GM10266 (cell line): Measurements from ENCODE around the gene SDK1.
"Not testable (repeated sequence)": the region's sequence is repeated elsewhere in the genome, so short reads cannot be mapped to it uniquely, and the experiment has no call there.

Source experiments
- DNase-seq: peaks from one replicate; pipeline ENCODE4 v3.0.0; 2012; ENCODE audit errors: extremely low spot score
- CTCF ChIP-seq: IDR thresholded peaks from 2 replicates; pipeline ENCODE4 v1.5.1; 2012; ENCODE audit warnings: mild to moderate bottlenecking, low read depth; ENCODE audit not compliant: control insufficient read depth, insufficient read depth; ENCODE audit errors: missing control alignments

Gene SDK1

GRCh38 chr7:4260867-4261600, 960.0 kb downstream of the SDK1 start:
- TF ChIP-seq CTCF = no peak
- no peak for DNase-seq

- TF ChIP-seq CTCF = no peak
- DNase-seq = no peak
These were observed 960.5 kb downstream of the SDK1 start for GRCh38 chr7:4261601-4261960.

GRCh38 chr7:4264206-4264605, 963.2 kb downstream of the SDK1 start:
- DNase-seq = not testable (repeated sequence)

- TF ChIP-seq CTCF = no peak
- DNase-seq = no peak
These were observed 964.0 kb downstream of the SDK1 start for GRCh38 chr7:4265066-4265465.

GRCh38 chr7:4265676-4266075, 964.6 kb downstream of the SDK1 start:
- no peak for TF ChIP-seq CTCF
- no peak for DNase-seq

- DNase-seq = no peak
- TF ChIP-seq CTCF = no peak
These were observed 965.4 kb downstream of the SDK1 start for GRCh38 chr7:4266270-4267040.

- no peak for TF ChIP-seq CTCF
- DNase-seq = no peak
These were observed 966.4 kb downstream of the SDK1 start for GRCh38 chr7:4267341-4268039.
